ENCODE results near the gene TGFBR2.

TGFBR2 gene

DNA sequence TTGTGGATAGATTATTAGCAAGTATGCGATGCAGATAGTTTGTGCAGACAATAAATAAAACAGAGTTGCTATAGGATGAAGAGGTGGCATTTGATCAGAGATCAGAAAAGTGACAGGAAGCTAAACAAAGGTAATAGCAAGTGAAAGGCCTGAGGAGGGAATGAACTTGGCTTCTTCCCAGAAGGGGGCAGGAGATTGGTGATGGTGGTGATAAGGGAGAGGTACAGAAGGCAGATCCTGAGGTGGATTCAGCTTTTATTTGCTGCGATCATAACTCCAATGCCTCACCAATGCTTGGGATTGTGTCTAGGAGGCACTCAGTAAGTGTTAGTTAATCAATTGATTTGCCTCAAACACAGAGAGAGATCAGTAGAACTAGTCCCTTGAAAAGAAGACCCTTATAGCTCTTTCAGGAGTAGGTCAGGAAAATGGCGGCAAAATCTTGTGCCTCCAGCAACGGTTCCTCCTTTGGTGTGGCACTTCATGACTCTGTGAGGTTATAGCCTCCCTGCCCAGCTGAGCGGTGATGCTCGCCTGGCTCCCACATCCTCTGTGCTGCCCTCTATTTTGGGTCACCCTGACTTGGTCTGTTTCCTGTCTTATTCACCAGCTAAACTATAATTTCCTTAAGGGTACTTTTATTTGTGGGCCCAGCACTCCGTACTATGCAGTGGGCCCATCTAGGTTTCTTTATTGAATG, 37.5 kb downstream of the TGFBR2 start:
- Histone ChIP-seq H3K4me3 (ENCODE audit: low read length) (no peak overlapping the region), H3K9ac (ENCODE audit: low read length) (no peak overlapping the region), H3K27me3 (replicated peaks; ENCODE audit: control insufficient read depth, insufficient read depth, low read length) (no peaks in the 10 kb centered on the region), H3K36me3 (ENCODE audit: control insufficient read depth, insufficient read depth, low read length, severe bottlenecking) (peaks cover 48% of the 10 kb centered on the region), H3K9me3 (ENCODE audit: control insufficient read depth, low read length) (no peaks in the 10 kb centered on the region), H3K4me1 (ENCODE audit: control insufficient read depth, insufficient read depth, low read length) (peaks cover 61% of the 10 kb centered on the region)
- no peak for DNase-seq (ENCODE audit: low read depth)

GRCh38 chr3:30644615-30645014, 38.2 kb downstream of the TGFBR2 start:
- H3K4me1 ChIP-seq (ENCODE audit: control insufficient read depth, insufficient read depth, low read length), result peaks cover 62% of the 10 kb centered on the region
- H3K36me3 ChIP-seq (ENCODE audit: control insufficient read depth, insufficient read depth, low read length, severe bottlenecking), result peaks cover 55% of the 10 kb centered on the region
- no peaks in the 10 kb centered on the region for H3K27me3 ChIP-seq (replicated peaks; ENCODE audit: control insufficient read depth, insufficient read depth, low read length)
- H3K9me3 ChIP-seq (ENCODE audit: control insufficient read depth, low read length), result no peaks in the 10 kb centered on the region
- no peak overlapping the region for H3K4me3 ChIP-seq (ENCODE audit: low read length)
- no peak overlapping the region for H3K9ac ChIP-seq (ENCODE audit: low read length)
- peak; percentile 66 for DNase-seq (ENCODE audit: low read depth)

DNA sequence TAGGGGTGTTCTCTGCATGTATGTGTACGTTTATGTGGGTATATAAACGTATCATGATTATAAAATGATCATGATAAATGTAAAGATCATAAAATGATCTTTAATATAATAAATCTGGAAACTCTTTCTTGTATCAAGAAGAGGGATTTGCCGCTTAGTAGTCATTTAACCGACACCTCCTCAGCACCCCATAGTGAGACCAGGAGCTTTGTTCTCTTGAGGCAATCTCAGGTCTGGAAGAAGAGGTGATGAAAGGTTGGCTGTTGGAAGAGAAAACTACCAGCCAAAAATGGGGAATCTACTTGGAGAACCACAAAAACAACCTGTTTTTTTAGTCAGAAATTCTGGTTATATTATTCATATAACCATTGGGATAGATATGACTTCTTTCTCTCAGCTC, 38.7 kb downstream of the TGFBR2 start:
- Histone ChIP-seq H3K27me3 (replicated peaks; ENCODE audit: control insufficient read depth, insufficient read depth, low read length) (no peaks in the 10 kb centered on the region), H3K4me3 (ENCODE audit: low read length) (no peak overlapping the region), H3K9ac (ENCODE audit: low read length) (no peak overlapping the region), H3K36me3 (ENCODE audit: control insufficient read depth, insufficient read depth, low read length, severe bottlenecking) (peaks cover 59% of the 10 kb centered on the region), H3K4me1 (ENCODE audit: control insufficient read depth, insufficient read depth, low read length) (peaks cover 65% of the 10 kb centered on the region), H3K9me3 (ENCODE audit: control insufficient read depth, low read length) (no peaks in the 10 kb centered on the region)
- no peak for DNase-seq (ENCODE audit: low read depth)

DNA sequence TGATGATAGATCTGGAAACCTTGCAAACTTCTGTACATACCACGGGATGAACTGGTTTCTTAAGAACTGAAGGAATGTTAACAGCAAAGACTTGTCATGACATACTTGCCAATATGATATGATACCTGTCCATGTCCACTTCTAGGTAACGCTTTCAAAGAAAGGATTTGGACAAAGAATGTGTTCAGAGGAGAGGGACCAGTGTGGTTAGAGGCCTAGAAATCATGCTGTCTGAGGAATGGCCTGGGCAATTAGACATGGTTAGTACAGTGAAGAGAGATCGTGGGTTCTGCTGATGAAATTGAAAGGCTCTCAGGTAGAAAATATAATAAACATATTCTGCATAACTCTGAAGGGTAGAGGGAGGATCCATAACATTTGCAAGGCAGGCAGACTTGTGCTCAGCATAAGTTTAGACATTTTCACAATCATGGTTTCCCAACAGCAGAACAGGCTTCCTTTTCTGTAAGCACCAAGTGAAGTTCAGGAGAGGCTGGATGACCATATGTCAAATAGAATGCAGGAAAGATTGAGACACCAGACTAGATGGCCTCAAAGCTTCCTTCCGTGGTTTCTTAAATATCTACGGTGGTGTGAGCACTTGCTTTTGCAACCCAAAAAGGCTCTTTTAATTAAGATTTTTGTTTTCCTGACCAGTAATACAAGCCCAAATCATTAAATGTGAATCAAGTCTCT, 39.9 kb downstream of the TGFBR2 start:
- H3K9ac ChIP-seq (ENCODE audit: low read length), result no peak overlapping the region
- no peaks in the 10 kb centered on the region for H3K27me3 ChIP-seq (replicated peaks; ENCODE audit: control insufficient read depth, insufficient read depth, low read length)
- peak; percentile 77 for DNase-seq (ENCODE audit: low read depth)
- H3K9me3 ChIP-seq (ENCODE audit: control insufficient read depth, low read length), result no peaks in the 10 kb centered on the region
- peaks cover 59% of the 10 kb centered on the region for H3K4me1 ChIP-seq (ENCODE audit: control insufficient read depth, insufficient read depth, low read length)
- no peak overlapping the region for H3K4me3 ChIP-seq (ENCODE audit: low read length)
- peaks cover 72% of the 10 kb centered on the region for H3K36me3 ChIP-seq (ENCODE audit: control insufficient read depth, insufficient read depth, low read length, severe bottlenecking)

- Histone ChIP-seq H3K9me3 (ENCODE audit: control insufficient read depth, low read length) (no peaks in the 10 kb centered on the region), H3K4me3 (ENCODE audit: low read length) (no peak overlapping the region), H3K9ac (ENCODE audit: low read length) (no peak overlapping the region), H3K36me3 (ENCODE audit: control insufficient read depth, insufficient read depth, low read length, severe bottlenecking) (peaks cover 79% of the 10 kb centered on the region), H3K4me1 (ENCODE audit: control insufficient read depth, insufficient read depth, low read length) (peaks cover 57% of the 10 kb centered on the region), H3K27me3 (replicated peaks; ENCODE audit: control insufficient read depth, insufficient read depth, low read length) (no peaks in the 10 kb centered on the region)
- DNase-seq (ENCODE audit: low read depth), result no peak
These were observed 40.8 kb downstream of the TGFBR2 start for GRCh38 chr3:30646961-30647752.

- H3K4me1 ChIP-seq (ENCODE audit: control insufficient read depth, insufficient read depth, low read length), result peaks cover 41% of the 10 kb centered on the region
- no peaks in the 10 kb centered on the region for H3K9me3 ChIP-seq (ENCODE audit: control insufficient read depth, low read length)
- DNase-seq (ENCODE audit: low read depth), result no peak
- no peaks in the 10 kb centered on the region for H3K27me3 ChIP-seq (replicated peaks; ENCODE audit: control insufficient read depth, insufficient read depth, low read length)
- H3K4me3 ChIP-seq (ENCODE audit: low read length), result no peak overlapping the region
- H3K36me3 ChIP-seq (ENCODE audit: control insufficient read depth, insufficient read depth, low read length, severe bottlenecking), result peaks cover 88% of the 10 kb centered on the region
- no peak overlapping the region for H3K9ac ChIP-seq (ENCODE audit: low read length)
These were observed 42.4 kb downstream of the TGFBR2 start for GRCh38 chr3:30648670-30649357.

GRCh38 chr3:30649572-30650318, 43.3 kb downstream of the TGFBR2 start:
- no peaks in the 10 kb centered on the region for H3K9me3 ChIP-seq (ENCODE audit: control insufficient read depth, low read length)
- H3K27me3 ChIP-seq (replicated peaks; ENCODE audit: control insufficient read depth, insufficient read depth, low read length), result no peaks in the 10 kb centered on the region
- H3K4me3 ChIP-seq (ENCODE audit: low read length), result no peak overlapping the region
- H3K4me1 ChIP-seq (ENCODE audit: control insufficient read depth, insufficient read depth, low read length), result peaks cover 31% of the 10 kb centered on the region
- peak; percentile 92 for DNase-seq (ENCODE audit: low read depth)
- peaks cover 96% of the 10 kb centered on the region for H3K36me3 ChIP-seq (ENCODE audit: control insufficient read depth, insufficient read depth, low read length, severe bottlenecking)
- H3K9ac ChIP-seq (ENCODE audit: low read length), result no peak overlapping the region

- Histone ChIP-seq H3K27me3 (replicated peaks; ENCODE audit: control insufficient read depth, insufficient read depth, low read length) (no peaks in the 10 kb centered on the region), H3K36me3 (ENCODE audit: control insufficient read depth, insufficient read depth, low read length, severe bottlenecking) (peaks cover 96% of the 10 kb centered on the region), H3K9ac (ENCODE audit: low read length) (no peak overlapping the region), H3K9me3 (ENCODE audit: control insufficient read depth, low read length) (no peaks in the 10 kb centered on the region), H3K4me1 (ENCODE audit: control insufficient read depth, insufficient read depth, low read length) (peaks cover 28% of the 10 kb centered on the region), H3K4me3 (ENCODE audit: low read length) (no peak overlapping the region)
- DNase-seq (ENCODE audit: low read depth), result peak; percentile 47
These were observed 44.1 kb downstream of the TGFBR2 start for GRCh38 chr3:30650348-30650995.

- Histone ChIP-seq H3K36me3 (ENCODE audit: control insufficient read depth, insufficient read depth, low read length, severe bottlenecking) (peaks cover 88% of the 10 kb centered on the region), H3K27me3 (replicated peaks; ENCODE audit: control insufficient read depth, insufficient read depth, low read length) (no peaks in the 10 kb centered on the region), H3K9ac (ENCODE audit: low read length) (no peak overlapping the region), H3K4me3 (ENCODE audit: low read length) (no peak overlapping the region), H3K4me1 (ENCODE audit: control insufficient read depth, insufficient read depth, low read length) (peaks cover 44% of the 10 kb centered on the region), H3K9me3 (ENCODE audit: control insufficient read depth, low read length) (no peaks in the 10 kb centered on the region)
- DNase-seq (ENCODE audit: low read depth), result no peak
These were observed 47.9 kb downstream of the TGFBR2 start for GRCh38 chr3:30654269-30654668.

GRCh38 chr3:30655187-30655812, 48.9 kb downstream of the TGFBR2 start:
- peaks cover 49% of the 10 kb centered on the region for H3K4me1 ChIP-seq (ENCODE audit: control insufficient read depth, insufficient read depth, low read length)
- H3K36me3 ChIP-seq (ENCODE audit: control insufficient read depth, insufficient read depth, low read length, severe bottlenecking), result peaks cover 79% of the 10 kb centered on the region
- H3K27me3 ChIP-seq (replicated peaks; ENCODE audit: control insufficient read depth, insufficient read depth, low read length), result no peaks in the 10 kb centered on the region
- H3K4me3 ChIP-seq (ENCODE audit: low read length), result no peak overlapping the region
- DNase-seq (ENCODE audit: low read depth), result no peak
- no peaks in the 10 kb centered on the region for H3K9me3 ChIP-seq (ENCODE audit: control insufficient read depth, low read length)
- no peak overlapping the region for H3K9ac ChIP-seq (ENCODE audit: low read length)

Measured in adipocyte (in vitro differentiated cells).